NCI-H748 treated with DMSO at 0.1 percent for 48 hours (cell line): ENCODE data around the gene DNAJC17.

Experiments used
- DNase-seq: peaks from one replicate; lab custom pipeline; 2025; lab: John Stamatoyannopoulos, UW

DNAJC17 gene

GRCh38 chr15:40789999-40790398 lies 17.3 kb downstream of the DNAJC17 start:
- no peak for DNase-seq

GRCh38 chr15:40789119-40789518 lies 18.2 kb downstream of the DNAJC17 start:
- no peak for DNase-seq

DNA sequence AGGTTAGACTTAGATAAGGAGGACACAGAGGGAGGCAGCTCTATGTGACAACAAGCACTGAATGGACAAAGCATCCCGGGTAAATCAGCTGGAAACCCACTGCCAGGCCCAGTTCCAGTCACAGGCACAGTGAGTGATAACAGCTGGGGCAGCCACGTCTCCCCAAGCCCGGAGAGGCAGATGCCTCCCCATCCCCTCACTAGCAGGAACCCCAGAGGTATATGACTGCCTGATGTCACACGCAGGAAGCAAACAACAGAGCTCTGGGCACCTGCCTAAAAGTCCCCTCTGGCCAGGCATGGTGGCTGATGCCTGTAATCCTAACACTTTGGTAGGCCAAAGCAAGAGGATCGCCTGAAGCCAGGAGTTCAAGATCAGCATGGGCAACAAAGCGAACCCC lies 19.3 kb downstream of the DNAJC17 start:
- DNase-seq, result no peak

DNA sequence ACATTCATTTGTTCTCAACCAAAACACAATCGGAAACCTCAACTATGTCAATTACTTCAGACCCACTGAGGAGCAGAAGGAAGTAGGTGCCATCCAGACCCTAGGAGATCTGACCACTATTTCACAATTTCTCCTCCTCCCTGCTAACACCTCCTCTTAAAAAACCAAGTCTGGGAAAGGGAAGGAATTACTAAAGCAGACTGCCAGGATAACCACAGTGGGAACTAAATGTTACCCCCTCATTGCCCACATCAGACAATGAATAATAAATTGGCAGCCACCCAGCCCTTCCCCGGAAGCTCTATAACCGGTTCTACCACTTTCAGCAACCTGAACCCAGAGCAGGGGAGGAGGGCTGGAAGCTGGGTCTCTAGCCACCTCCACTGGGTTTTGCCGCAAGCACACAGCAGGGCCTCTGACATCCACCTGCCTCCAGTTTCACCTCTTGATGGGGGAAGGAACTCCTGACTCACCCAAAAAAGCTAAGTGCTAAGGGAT lies 19.9 kb downstream of the DNAJC17 start:
- DNase-seq, result peak; percentile 93

- no peak for DNase-seq
Measured at GRCh38 chr15:40785814-40786213, 21.5 kb downstream of the DNAJC17 start.

DNA sequence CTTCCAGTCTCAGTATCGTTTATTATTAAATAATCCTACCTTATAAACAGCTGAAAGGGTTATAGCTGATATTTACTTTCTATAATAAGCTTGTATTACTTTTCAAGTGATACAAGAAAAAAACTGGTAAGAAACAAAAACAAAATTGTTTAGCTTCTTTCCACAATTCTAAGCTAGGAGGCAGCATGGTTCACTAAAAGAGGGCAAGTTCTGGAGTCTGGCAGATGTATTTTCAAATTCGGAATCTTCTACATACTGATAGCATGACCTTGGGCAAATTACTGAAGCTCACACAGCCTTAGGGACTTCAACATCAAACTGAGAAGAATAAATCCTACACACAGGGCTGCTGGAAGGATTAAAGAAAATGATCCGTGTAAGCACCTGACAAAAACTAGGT lies 22.1 kb downstream of the DNAJC17 start:
- no peak for DNase-seq

GRCh38 chr15:40782609-40783227 lies 24.6 kb downstream of the DNAJC17 start:
- DNase-seq, result no peak

- no peak for DNase-seq
Measured at GRCh38 chr15:40776537-40777141, 30.6 kb downstream of the DNAJC17 start.

DNA sequence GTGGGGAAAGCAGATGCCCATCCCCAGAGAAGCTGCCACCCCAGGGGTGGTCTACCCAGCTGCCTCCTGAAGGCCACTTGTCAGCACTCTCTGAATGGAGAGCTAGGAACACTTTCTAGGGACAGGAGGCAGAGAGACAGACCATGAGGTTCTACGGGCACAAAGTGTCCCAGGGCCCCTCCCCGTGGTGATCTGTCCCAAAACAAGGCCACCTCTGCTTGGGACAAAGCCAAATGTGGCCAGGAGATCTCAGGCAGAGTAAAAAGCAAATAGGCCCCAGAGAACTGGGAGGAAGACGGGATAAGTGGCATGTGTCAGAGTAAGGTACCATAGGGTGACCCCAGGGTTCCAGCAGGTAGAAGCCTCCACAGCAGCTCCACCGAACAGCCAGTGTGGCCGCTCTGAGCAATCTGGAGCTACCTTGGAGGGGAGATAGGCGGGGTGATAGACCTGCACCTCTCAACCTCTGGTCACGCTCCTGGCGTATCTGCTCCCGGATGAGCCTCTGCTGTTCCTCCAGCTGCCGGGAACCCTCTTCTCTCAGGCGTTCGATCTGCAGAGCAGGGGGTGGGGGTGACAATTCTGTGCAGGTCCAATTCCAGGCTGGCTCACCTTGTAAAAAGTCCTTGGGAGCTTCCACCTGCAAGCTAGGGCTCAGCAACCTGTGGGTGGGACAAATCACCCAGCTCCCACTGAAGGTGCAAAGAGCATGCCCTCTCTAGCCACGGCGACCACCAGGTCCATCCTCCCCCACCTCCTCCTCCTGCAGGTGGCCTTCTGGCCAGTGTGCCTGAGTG lies 31.3 kb downstream of the DNAJC17 start:
- DNase-seq, result no peak

DNA sequence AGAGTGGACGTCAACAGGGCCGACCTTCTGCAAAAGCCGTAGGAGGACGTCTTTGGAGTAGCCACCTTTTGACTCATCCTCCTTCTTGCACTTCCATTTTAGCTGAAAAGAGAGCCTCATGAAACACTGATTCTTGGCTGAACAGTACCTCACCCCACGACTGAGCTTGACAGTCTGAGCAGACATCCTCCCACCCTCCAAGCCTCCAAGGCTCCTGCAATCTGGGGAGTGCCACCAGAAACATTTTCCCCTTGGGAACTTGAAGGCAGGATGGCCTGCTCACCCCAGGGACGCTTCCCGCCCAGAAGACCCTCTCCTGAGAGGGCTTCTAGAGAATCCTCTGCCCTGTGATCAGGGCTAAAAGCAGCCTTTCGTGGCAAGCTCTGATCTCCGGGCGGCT lies 32.3 kb downstream of the DNAJC17 start:
- no peak for DNase-seq

DNA sequence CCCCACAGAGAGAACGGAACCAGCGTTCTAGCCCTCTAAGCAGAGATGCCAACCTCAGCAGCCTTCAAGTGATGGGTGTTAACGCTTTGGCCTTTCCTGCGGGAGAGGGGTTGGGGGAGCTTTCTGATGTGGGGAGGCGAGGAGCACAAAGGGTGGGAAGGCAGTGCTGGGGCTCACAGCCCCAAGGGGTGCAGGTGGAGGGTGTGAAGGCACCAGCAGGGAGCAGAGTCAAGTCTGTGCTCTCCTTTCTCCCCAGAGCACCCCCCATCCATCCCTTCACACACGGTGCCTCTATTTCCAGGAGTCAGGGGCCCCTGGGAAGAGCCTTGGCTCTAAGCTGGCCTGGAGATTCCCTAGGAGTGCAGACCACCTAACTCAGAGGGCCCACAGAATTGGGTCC lies 33.4 kb downstream of the DNAJC17 start:
- DNase-seq, result no peak

GRCh38 chr15:40773496-40773895 lies 33.8 kb downstream of the DNAJC17 start:
- DNase-seq, result no peak

GRCh38 chr15:40772014-40772413 lies 35.3 kb downstream of the DNAJC17 start:
- DNase-seq, result no peak

DNA sequence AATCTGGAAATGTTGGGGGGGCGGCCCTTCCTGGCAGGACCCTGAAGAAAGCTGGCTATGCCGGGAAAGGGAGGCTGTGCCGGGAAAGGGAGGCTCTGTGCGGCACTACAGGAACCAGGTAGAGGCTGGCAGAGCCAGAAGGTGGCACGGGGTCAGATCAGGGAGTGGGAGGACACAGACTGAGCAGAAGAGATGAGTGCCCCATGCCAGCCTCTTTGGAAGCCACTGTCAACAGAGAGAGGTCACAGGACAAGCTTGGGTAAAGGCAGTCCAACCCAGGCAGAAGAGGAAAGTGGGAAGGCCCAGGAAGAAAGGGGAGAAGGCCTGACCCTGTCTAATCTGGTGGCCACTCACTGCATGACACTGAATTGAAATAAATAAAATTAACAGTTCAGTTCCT lies 36.0 kb downstream of the DNAJC17 start:
- DNase-seq, result no peak

DNA sequence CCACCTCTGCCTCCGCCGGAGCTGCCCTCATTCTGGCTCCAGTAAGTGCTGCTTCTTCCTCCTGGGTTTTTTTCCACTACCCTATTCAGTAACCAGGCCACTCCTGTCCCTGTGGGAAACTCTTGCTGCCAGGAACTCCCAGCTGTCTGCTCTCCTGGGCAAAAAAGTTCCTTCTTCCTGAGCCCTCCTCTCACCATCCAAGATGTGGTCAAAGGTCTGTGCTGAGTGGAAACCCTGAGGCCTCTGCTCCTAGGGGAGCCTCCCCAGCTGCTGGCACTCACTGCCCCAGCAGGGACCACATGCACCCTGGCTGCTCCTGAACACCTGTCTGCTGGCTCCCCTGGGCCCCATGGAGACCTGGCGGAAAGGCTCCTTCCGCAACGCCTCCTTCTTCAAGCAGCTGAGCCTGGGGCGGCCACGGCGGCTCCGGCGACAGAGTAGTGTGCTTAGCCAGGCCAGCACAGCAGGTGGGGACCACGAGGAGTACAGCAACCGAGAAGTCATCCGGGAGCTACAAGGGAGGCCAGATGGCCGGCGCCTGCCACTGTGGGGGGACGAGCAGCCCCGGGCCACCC lies 37.0 kb downstream of the DNAJC17 start:
- no peak for DNase-seq

DNA sequence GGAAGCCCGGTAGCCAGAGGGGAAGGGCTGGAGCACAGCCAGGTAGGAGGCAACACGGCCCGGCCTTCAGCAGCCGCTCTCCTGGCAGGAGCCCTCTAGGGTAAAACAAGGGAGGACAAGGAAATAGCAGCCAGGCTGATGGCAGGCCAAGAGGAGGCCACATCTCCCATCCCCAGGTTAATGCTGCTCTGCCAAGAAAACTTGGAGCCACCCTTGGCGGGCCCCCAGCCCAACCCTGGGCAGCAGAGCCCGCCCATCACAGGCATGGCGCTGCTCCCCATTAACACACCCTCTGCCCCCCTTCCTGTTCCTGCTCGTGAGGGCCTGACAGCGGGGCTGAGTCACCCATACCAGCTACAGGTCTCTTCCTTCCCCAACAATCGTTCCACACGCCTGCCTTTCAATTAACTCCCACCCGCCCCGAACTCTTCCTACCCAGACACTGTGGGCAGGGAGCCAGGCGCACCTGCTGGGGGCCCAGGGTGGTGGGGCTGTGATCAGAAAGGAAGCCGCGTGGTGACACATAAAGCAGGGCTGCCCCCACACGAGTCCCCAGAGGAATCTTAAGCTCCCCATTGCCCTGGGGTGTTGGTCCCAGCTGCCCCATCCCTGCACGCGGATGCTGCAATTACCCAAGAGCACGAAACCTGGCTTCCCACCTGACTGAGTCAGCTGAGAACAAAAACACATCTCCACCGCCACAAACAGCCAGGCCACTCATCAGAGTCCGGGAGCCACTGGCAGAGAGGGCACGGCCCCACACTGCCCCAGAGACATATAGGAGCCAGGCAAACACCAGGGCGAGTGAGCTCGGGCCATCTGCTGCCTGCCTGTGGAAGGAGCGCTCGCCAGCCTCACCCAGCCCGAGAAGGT lies 37.8 kb downstream of the DNAJC17 start, which contains the start of gene C15orf62:
C15orf62 (plus strand) TSS at position 707 of the 873 bp plus-strand sequence. CDS start 516 bp downstream, outside the sequence.
- DNase-seq, result peak; percentile 9

GRCh38 chr15:40768521-40769273 lies 38.6 kb downstream of the DNAJC17 start:
- DNase-seq, result no peak

- DNase-seq, result no peak
Measured at GRCh38 chr15:40767838-40768500, 39.3 kb downstream of the DNAJC17 start.

DNA sequence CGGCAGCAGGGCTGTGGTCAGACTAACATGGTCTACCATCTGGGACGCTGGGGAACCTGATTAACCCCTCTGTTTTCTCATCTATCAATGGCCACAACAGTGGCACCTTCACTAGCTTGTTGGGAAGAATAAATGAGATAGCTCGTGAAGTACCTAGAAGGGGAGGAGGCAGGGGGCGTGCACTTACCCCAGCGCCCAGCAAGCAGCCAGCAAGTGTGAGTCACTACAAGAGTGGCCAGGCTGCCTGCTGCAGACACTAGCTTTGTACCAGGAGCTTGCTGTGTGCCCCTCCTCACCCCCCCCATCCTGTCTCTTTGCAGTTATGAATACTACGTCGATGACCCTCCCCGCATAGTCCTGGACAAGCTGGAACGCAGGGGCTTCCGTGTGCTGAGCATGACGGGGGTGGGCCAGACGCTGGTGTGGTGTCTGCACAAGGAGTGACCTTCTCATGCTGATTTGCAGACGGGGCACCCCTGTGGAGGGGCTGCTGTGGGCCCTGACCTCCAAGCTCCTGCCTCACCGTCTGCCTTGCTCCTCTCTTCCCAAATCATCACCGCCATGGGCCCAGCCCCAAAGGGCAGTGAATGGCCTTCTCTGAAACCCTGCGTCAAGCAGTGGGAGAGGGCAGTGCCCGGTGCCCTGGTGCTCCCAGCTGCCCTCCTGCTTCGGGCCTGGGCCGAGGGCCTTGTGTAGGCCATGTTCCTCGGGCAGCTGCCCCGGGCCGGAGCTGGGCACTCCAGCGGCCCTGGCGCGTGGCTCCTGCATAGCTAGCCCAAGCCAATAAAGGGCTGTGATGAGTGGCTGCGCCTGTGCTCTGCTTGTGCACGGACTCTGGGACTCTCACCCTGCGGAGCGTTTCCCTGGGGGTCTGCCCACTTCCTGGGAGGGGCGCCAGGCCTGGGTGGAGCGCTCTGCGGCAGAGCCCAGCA lies 40.1 kb downstream of the DNAJC17 start:
- DNase-seq, result no peak
